Measurements from ENCODE around the gene MCF2L. TPM values are rescaled to one million over a fixed set of nuclear protein-coding genes. Genes with fewer than 3 reads are reported as not detected.

Gene MCF2L
- total and polyA plus RNA-seq, 7 experiments from 2014 or later = 0.51 to 32.6 (median 19.7) TPM

DNA sequence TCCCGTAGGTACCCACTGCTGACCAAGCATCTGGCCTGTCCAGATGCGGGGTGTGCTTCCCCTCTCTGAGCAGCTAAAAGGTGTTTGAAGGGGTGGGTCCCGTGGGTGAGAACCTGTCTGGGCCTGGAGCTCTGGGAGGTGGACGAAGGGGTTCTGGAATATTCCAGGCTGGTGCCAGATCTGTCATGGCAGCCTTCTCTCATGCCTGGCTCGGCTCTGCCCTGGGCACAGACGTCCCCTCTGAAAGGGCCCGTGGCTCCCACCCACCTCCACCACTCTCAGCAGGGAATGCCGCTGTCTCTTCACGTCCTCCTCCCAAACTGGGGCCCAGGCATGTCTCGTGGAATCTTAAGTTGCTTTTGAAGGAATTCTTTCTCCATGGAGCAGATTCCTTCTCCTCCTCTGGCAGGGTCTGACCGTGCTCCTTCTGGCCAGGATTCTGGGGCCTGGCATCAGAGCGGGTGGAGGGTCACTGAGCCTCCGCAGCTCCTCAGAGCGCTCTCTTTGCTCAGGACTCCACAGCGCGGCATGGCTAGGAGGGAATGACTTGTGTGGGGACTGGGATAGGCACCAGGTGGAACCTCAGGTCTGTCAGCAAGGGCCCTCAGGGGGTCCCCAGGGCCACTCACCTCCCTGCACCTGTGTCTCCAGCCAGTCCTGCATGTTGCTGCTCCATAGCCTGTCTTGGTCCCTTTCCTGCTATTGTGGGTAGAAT, 5.9 kb upstream of the MCF2L start:
- ATAC-seq = no peak
- POLR2A ChIA-PET = no interaction called here
- no peaks in the 10 kb centered on the region for H3K27me3 ChIP-seq (ENCODE audit: control insufficient read depth in 2 of 2, insufficient read depth in 2 of 2, low read length in 2 of 2)
- Mint-ChIP-seq H3K36me3 (peaks cover 0 to 3% (median 0%) of the 10 kb centered on the region in 5 donors), H3K4me3 (no peak overlapping the region), H3K27ac (no peak overlapping the region), H3K9me3 (no peaks in the 10 kb centered on the region), H3K27me3 (peaks cover 0 to 9% (median 0%) of the 10 kb centered on the region in 5 donors), H3K4me1 (peaks cover under 1 to 21% (median 9%) of the 10 kb centered on the region in 7 donors)
- CTCF ChIA-PET = no interaction called here
- H3K9me3 ChIP-seq (ENCODE audit: control insufficient read depth in 2 of 3, low read length in 3 of 3) = no peaks in the 10 kb centered on the region
- no peaks in the 10 kb centered on the region for H3K36me3 ChIP-seq (ENCODE audit: control insufficient read depth in 2 of 3, insufficient read depth in 3 of 3, low read length in 3 of 3)
- no peak overlapping the region for H3K4me3 ChIP-seq (ENCODE audit: low read length)
- no peak for DNase-seq
- no peak overlapping the region for H3K27ac ChIP-seq (ENCODE audit: low read depth, low read length)
- no peaks in the 10 kb centered on the region for H3K4me1 ChIP-seq (ENCODE audit: control insufficient read depth in 2 of 2, insufficient read depth in 2 of 2, low read length in 2 of 2)
- intact Hi-C loops (cut with micrococcal nuclease) = no loop called here

DNA sequence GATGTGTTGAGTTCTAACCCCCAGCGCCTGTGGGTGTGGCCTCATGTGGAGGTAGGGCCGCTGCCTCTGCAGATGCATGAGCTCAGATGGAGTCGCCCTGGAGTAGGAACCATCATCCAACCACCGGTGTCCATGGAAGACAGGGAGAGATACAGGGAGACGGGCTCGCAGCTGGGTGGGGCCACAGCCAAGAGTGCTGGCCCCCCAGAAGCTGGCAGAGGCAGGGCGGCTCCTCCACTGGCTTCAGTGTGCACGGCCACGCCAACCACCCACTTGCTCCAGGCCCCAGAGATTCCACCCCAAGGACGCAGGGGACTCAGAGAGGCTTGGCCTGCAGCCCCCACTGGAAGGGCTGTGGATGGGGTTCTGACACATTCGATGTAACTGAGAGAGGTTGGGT, 5.4 kb upstream of the MCF2L start:
- H3K36me3 Mint-ChIP-seq = peaks cover 0 to 5% (median 0%) of the 10 kb centered on the region in 5 donors
- Histone ChIP-seq H3K27me3 (ENCODE audit: control insufficient read depth in 2 of 2, insufficient read depth in 2 of 2, low read length in 2 of 2) (no peaks in the 10 kb centered on the region), H3K4me3 (ENCODE audit: low read length) (no peak overlapping the region), H3K36me3 (ENCODE audit: control insufficient read depth in 2 of 3, insufficient read depth in 3 of 3, low read length in 3 of 3) (no peaks in the 10 kb centered on the region), H3K4me1 (ENCODE audit: control insufficient read depth in 2 of 2, insufficient read depth in 2 of 2, low read length in 2 of 2) (no peaks in the 10 kb centered on the region), H3K27ac (ENCODE audit: low read depth, low read length) (no peak overlapping the region), H3K9me3 (ENCODE audit: control insufficient read depth in 2 of 3, low read length in 3 of 3) (no peaks in the 10 kb centered on the region)
- CTCF ChIA-PET = no interaction called here
- no peak for ATAC-seq
- H3K27me3 Mint-ChIP-seq = peaks cover 0 to 12% (median 0%) of the 10 kb centered on the region in 5 donors
- no peak for DNase-seq
- no peak overlapping the region for H3K27ac Mint-ChIP-seq
- peak overlapping the region in 1 of 10 donors; percentile 58 for H3K4me3 Mint-ChIP-seq
- intact Hi-C loops (cut with micrococcal nuclease) = no loop called here
- no peaks in the 10 kb centered on the region for H3K9me3 Mint-ChIP-seq
- POLR2A ChIA-PET = no interaction called here
- peaks cover 3 to 23% (median 11%) of the 10 kb centered on the region in 7 donors for H3K4me1 Mint-ChIP-seq

DNA sequence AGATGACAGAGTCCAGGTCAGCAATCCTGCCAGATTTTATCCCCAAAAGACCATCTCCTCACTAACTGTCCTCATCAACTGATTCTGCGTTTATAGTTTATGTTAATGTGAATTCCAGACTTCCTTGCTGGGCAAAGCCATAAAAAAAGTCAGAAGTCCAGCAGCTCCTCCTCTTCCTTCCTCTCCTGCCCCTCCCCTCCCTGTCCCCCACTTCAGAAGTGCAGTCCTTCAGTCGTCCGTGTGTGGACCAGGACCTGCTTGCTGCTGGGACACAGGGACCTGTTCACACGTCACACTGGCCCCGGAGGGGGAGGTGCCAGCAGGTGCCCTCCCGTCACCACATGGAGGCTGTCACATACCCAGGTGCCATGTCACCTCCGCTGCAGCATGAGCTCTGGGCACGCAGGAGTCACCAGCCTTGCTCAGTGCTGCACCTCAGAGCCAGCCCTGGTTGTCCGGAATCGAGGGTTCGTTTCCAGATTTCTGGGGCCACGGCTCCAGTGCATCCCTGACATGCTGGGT, 4.0 kb upstream of the MCF2L start:
- Histone ChIP-seq H3K27me3 (ENCODE audit: control insufficient read depth in 2 of 2, insufficient read depth in 2 of 2, low read length in 2 of 2) (no peaks in the 10 kb centered on the region), H3K36me3 (ENCODE audit: control insufficient read depth in 2 of 3, insufficient read depth in 3 of 3, low read length in 3 of 3) (no peaks in the 10 kb centered on the region), H3K27ac (ENCODE audit: low read depth, low read length) (no peak overlapping the region), H3K9me3 (ENCODE audit: control insufficient read depth in 2 of 3, low read length in 3 of 3) (no peaks in the 10 kb centered on the region), H3K4me3 (ENCODE audit: low read length) (no peak overlapping the region), H3K4me1 (ENCODE audit: control insufficient read depth in 2 of 2, insufficient read depth in 2 of 2, low read length in 2 of 2) (peaks cover 7 to 8% of the 10 kb centered on the region in 2 donors)
- H3K4me3 Mint-ChIP-seq = no peak overlapping the region
- ATAC-seq (no peak), DNase-seq (no peak)
- ChIA-PET POLR2A (no interaction called here), CTCF (no interaction called here)
- intact Hi-C loops (cut with micrococcal nuclease) = no loop called here
- H3K9me3 Mint-ChIP-seq = peaks cover 0 to 4% (median 0%) of the 10 kb centered on the region in 11 donors
- peak overlapping the region in 1 of 9 donors; percentile 7 for H3K27ac Mint-ChIP-seq
- H3K27me3 Mint-ChIP-seq = peaks cover 0 to 21% (median 0%) of the 10 kb centered on the region in 5 donors
- peaks cover 9 to 31% (median 21%) of the 10 kb centered on the region in 7 donors for H3K4me1 Mint-ChIP-seq
- peaks cover 0 to 5% (median 3%) of the 10 kb centered on the region in 5 donors for H3K36me3 Mint-ChIP-seq

DNA sequence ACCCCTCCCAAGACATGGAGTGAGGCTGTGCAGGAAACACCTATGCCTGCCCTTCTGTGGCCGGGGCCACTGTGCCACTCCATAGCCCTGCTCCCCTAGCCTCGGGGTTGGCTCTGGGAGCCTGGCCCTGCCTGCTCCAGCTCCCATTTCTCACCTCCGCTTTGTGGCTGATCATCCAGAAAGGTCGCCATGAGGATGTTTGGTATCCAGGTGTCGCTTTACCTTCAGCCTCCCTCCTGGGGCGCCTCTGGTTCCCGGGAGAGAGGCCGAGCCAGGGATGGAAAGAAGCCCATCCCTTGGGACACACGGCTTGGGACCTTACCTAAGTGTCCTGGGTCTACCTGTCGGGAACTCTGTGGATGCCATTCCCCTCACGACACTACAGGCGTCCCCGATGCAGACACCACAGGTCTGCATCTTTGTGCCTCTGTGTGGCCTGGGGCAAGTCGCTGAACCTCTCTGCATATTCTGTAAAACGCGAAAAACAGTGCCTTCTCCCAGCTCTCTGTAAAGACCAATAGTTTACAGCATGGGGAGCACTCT, 3.4 kb upstream of the MCF2L start:
- Histone ChIP-seq H3K27ac (ENCODE audit: low read depth, low read length) (no peak overlapping the region), H3K4me1 (ENCODE audit: control insufficient read depth in 2 of 2, insufficient read depth in 2 of 2, low read length in 2 of 2) (peaks cover 10 to 13% of the 10 kb centered on the region in 2 donors)
- POLR2A ChIA-PET = no interaction called here

DNA sequence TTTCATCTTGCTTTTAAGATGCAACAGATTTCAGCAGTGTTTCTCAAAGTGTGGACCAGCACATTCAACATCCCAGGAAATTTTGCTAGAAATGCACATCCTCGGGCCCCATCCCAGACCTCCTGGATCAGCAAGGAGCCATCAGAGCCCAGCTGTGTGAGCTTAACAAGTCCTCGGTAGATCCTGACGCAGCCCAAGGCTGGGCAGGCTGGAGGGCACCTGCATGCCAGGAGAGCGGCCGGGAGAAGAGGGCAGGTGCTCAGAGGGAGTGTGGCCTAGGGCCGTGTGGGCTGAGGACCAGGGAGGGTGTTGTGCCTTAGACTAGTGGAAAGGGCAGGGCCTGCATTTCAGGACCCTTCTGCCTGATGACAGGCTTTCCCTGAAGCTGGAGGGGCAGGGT, 2.2 kb upstream of the MCF2L start:
- ChIA-PET POLR2A (interaction anchor here (1.3 kb wide), 1 partner anchor 23 kb away, joined by 3 read pairs; no protein-coding TSS in a partner anchor), CTCF (no interaction called here)
- Mint-ChIP-seq H3K27ac (peak overlapping the region in 5 of 9 donors; percentile 23 to 56 (median 53)), H3K36me3 (peaks cover 0 to 5% (median 3%) of the 10 kb centered on the region in 5 donors), H3K4me3 (peak overlapping the region in 6 of 10 donors; percentile 8 to 81 (median 28)), H3K9me3 (peaks cover 0 to 4% (median 0%) of the 10 kb centered on the region in 11 donors), H3K4me1 (peaks cover 9 to 45% (median 34%) of the 10 kb centered on the region in 7 donors), H3K27me3 (peaks cover 0 to 32% (median 0%) of the 10 kb centered on the region in 5 donors)
- intact Hi-C loops (cut with micrococcal nuclease) = no loop called here
- no peak overlapping the region for H3K4me3 ChIP-seq (ENCODE audit: low read length)
- ATAC-seq (no peak), DNase-seq (no peak)
- no peaks in the 10 kb centered on the region for H3K27me3 ChIP-seq (ENCODE audit: control insufficient read depth in 2 of 2, insufficient read depth in 2 of 2, low read length in 2 of 2)
- no peak overlapping the region for H3K27ac ChIP-seq (ENCODE audit: low read depth, low read length)
- H3K36me3 ChIP-seq (ENCODE audit: control insufficient read depth in 2 of 3, insufficient read depth in 3 of 3, low read length in 3 of 3) = no peaks in the 10 kb centered on the region
- H3K4me1 ChIP-seq (ENCODE audit: control insufficient read depth in 2 of 2, insufficient read depth in 2 of 2, low read length in 2 of 2) = peaks cover 10 to 14% of the 10 kb centered on the region in 2 donors
- H3K9me3 ChIP-seq (ENCODE audit: control insufficient read depth in 2 of 3, low read length in 3 of 3) = no peaks in the 10 kb centered on the region

More for the DNA sequence above, 3.4 kb upstream of the MCF2L start:
- Mint-ChIP-seq H3K9me3 (peaks cover 0 to 4% (median 0%) of the 10 kb centered on the region in 11 donors), H3K4me3 (peak overlapping the region in 3 of 10 donors; percentile 52 to 81 (median 53)), H3K27me3 (peaks cover 0 to 27% (median 0%) of the 10 kb centered on the region in 5 donors), H3K36me3 (peaks cover 0 to 5% (median 3%) of the 10 kb centered on the region in 5 donors), H3K4me1 (peaks cover 9 to 37% (median 27%) of the 10 kb centered on the region in 7 donors), H3K27ac (peak overlapping the region in 6 of 9 donors; percentile 15 to 56 (median 50))
- H3K9me3 ChIP-seq (ENCODE audit: control insufficient read depth in 2 of 3, low read length in 3 of 3) = no peaks in the 10 kb centered on the region
- no peaks in the 10 kb centered on the region for H3K27me3 ChIP-seq (ENCODE audit: control insufficient read depth in 2 of 2, insufficient read depth in 2 of 2, low read length in 2 of 2)
- intact Hi-C loops (cut with micrococcal nuclease) = no loop called here
- no peak for ATAC-seq
- no peak for DNase-seq
- H3K4me3 ChIP-seq (ENCODE audit: low read length) = no peak overlapping the region
- CTCF ChIA-PET = interaction anchor here (0.7 kb wide), 1 partner anchor 195 kb away, joined by 3 read pairs; no protein-coding TSS in a partner anchor
- H3K36me3 ChIP-seq (ENCODE audit: control insufficient read depth in 2 of 3, insufficient read depth in 3 of 3, low read length in 3 of 3) = no peaks in the 10 kb centered on the region

DNA sequence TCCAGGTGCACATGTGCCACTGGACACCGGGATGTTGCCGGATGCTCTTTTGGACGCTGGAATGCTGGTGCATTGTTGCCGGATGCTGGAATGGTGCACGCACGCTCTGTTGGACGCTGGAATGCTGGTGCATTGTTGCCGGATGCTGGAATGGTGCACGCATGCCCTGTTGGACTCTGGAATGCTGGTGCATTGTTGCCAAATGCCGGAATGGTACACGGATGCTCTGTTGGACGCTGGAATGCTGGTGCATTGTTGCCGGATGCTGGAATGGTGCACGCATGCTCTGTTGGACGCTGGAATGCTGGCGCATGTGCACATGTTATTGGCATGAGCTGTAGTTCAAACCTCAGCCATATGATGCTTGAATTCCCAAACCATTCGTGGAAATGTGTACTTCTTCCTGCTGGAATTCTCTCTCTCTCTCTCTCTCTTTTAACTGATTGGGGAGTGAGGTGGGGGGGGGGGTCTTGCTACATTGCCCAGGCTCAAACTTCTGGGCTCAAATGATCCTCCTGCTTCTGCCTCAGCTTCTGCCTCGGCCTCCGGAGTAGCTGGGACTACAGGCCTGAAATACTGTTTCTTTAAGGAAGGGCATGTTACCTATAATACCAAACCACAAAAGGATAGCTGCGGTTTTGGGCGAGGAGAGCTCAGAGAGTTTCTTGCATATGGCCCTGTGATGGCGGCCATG, 1.2 kb upstream of the MCF2L start:
- H3K36me3 Mint-ChIP-seq = peaks cover 0 to 5% (median 4%) of the 10 kb centered on the region in 5 donors
- peak overlapping the region; percentile 73 for H3K4me3 ChIP-seq (ENCODE audit: low read length)
- peaks cover 0 to 35% (median 0%) of the 10 kb centered on the region in 5 donors for H3K27me3 Mint-ChIP-seq
- POLR2A ChIA-PET = interaction anchor here (0.6 to 1.3 kb wide), 3 partner anchors 24 to 1202 kb away, joined by 3 to 6 read pairs (median 4); no protein-coding TSS in a partner anchor
- peak overlapping the region; percentile 62 for H3K27ac ChIP-seq (ENCODE audit: low read depth, low read length)
- H3K9me3 Mint-ChIP-seq = peaks cover 0 to 6% (median 0%) of the 10 kb centered on the region in 11 donors
- intact Hi-C loops (cut with micrococcal nuclease) = loop anchor here in 1 of 2 donors (2.0 kb wide), 1 partner anchor 25 kb away; no protein-coding TSS in a partner anchor
- H3K36me3 ChIP-seq (ENCODE audit: control insufficient read depth in 2 of 3, insufficient read depth in 3 of 3, low read length in 3 of 3) = no peaks in the 10 kb centered on the region
- H3K9me3 ChIP-seq (ENCODE audit: control insufficient read depth in 2 of 3, low read length in 3 of 3) = no peaks in the 10 kb centered on the region
- CTCF ChIA-PET = interaction anchor here (0.7 to 1.1 kb wide), 2 partner anchors 20 to 418 kb away, joined by 3 to 4 read pairs; no protein-coding TSS in a partner anchor
- no peak for ATAC-seq
- peaks cover 9 to 55% (median 42%) of the 10 kb centered on the region in 7 donors for H3K4me1 Mint-ChIP-seq
- DNase-seq = no peak
- H3K27ac Mint-ChIP-seq = peak overlapping the region in 8 of 9 donors; percentile 73 to 94 (median 86)
- H3K27me3 ChIP-seq (ENCODE audit: control insufficient read depth in 2 of 2, insufficient read depth in 2 of 2, low read length in 2 of 2) = no peaks in the 10 kb centered on the region
- peak overlapping the region; percentile 69 to 100 (median 91) for H3K4me3 Mint-ChIP-seq
- peaks cover 10 to 14% of the 10 kb centered on the region in 2 donors for H3K4me1 ChIP-seq (ENCODE audit: control insufficient read depth in 2 of 2, insufficient read depth in 2 of 2, low read length in 2 of 2)

All from naive thymus-derived CD4-positive, alpha-beta T cell (primary cell).